C4-2B (cell line): ENCODE data around the gene FBN3.

ENCODE experiments used
- H3K27ac ChIP-seq: fragments of 450-650 bp; 2 replicates; pipeline ENCODE4 v1.5.1; 2017
- CTCF ChIP-seq: fragments of 450-650 bp; conservative IDR thresholded peaks from 2 replicates; pipeline ENCODE4 v1.5.1; 2017; ENCODE audit warnings: mild to moderate bottlenecking
- ZFX ChIP-seq: fragments of 450-650 bp; IDR thresholded peaks from 2 replicates; pipeline ENCODE4 v1.6.1; 2017

Gene FBN3

GRCh38 chr19:8147582-8147978, 1.8 kb downstream of the FBN3 start:
- TF ChIP-seq CTCF (no peak), ZFX (no peak)

GRCh38 chr19:8146877-8147581, 2.4 kb downstream of the FBN3 start:
- no peak overlapping the region for H3K27ac ChIP-seq
- TF ChIP-seq CTCF (no peak), ZFX (no peak)

More at GRCh38 chr19:8147582-8147978, 1.8 kb downstream of the FBN3 start:
- H3K27ac ChIP-seq = no peak overlapping the region

GRCh38 chr19:8144273-8144995, 5.0 kb downstream of the FBN3 start:
- TF ChIP-seq CTCF = no peak
- TF ChIP-seq ZFX = no peak
- H3K27ac ChIP-seq = no peak overlapping the region

GRCh38 chr19:8143041-8143440, 6.4 kb downstream of the FBN3 start:
- TF ChIP-seq CTCF = no peak
- TF ChIP-seq ZFX = no peak
- H3K27ac ChIP-seq = no peak overlapping the region

GRCh38 chr19:8142513-8142900, 6.9 kb downstream of the FBN3 start:
- TF ChIP-seq CTCF (no peak), ZFX (no peak)
- H3K27ac ChIP-seq = no peak overlapping the region

GRCh38 chr19:8141726-8142512, 7.5 kb downstream of the FBN3 start:
- H3K27ac ChIP-seq = no peak overlapping the region
- TF ChIP-seq CTCF (no peak), ZFX (no peak)

- H3K27ac ChIP-seq = no peak overlapping the region
These were observed 11.2 kb downstream of the FBN3 start for GRCh38 chr19:8138201-8138600.

More at GRCh38 chr19:8138201-8138600, 11.2 kb downstream of the FBN3 start:
- TF ChIP-seq ZFX (no peak), CTCF (no peak)
